Glutamatergic neuron (in vitro differentiated cells): ENCODE data around the gene NSUN4. TPM values are rescaled to one million over a fixed set of nuclear protein-coding genes. Genes with fewer than 3 reads are reported as not detected.

Experiments
- DNase-seq: peaks from one replicate; pipeline ENCODE4 v3.0.0; 2022
- H3K27ac Mint-ChIP-seq: one replicate; pipeline ENCODE4 v1.8.0; 2020; ENCODE audit warnings: mild to moderate bottlenecking, mixed read lengths, inconsistent platforms; ENCODE audit not compliant: unreplicated experiment
- H3K27me3 Mint-ChIP-seq: one replicate; pipeline ENCODE4 v1.8.0; 2020; ENCODE audit warnings: mild to moderate bottlenecking, moderate library complexity, mixed read lengths, inconsistent platforms; ENCODE audit not compliant: unreplicated experiment
- H3K36me3 Mint-ChIP-seq: one replicate; pipeline ENCODE4 v1.8.0; 2020; ENCODE audit warnings: mild to moderate bottlenecking, mixed read lengths, inconsistent platforms; ENCODE audit not compliant: unreplicated experiment
- H3K4me1 Mint-ChIP-seq: one replicate; pipeline ENCODE4 v1.8.0; 2020; ENCODE audit warnings: mild to moderate bottlenecking, low read depth, mixed read lengths, inconsistent platforms; ENCODE audit not compliant: unreplicated experiment
- H3K4me3 Mint-ChIP-seq: one replicate; pipeline ENCODE4 v1.8.0; 2020; ENCODE audit warnings: mild to moderate bottlenecking, mixed read lengths, inconsistent platforms; ENCODE audit not compliant: unreplicated experiment
- H3K9me3 Mint-ChIP-seq: one replicate; pipeline ENCODE4 v1.8.0; 2020; ENCODE audit warnings: mild to moderate bottlenecking, moderate library complexity, mixed read lengths, inconsistent platforms; ENCODE audit not compliant: unreplicated experiment
- total RNA-seq: library from RNA; stranded (reverse); fragmentation: NEBNext Ultra II Directional; extraction: Animal tissue kit (Norgen Biotek cat#: 25700); gene quantifications from one replicate; pipeline ENCODE4 v1.2.1, GENCODE V29; 2021; ENCODE audit not compliant: unreplicated experiment
- TF ChIP-seq, protein P1 (sequence below): fragments of 200-600 bp; sonication (generic); IDR thresholded peaks from one replicate; pipeline ENCODE4 v1.5.0; 2021; ENCODE audit not compliant: partially characterized antibody, unreplicated experiment

NSUN4 gene
- total RNA-seq, 1 donor from 2014 or later = 20.2 TPM

DNA sequence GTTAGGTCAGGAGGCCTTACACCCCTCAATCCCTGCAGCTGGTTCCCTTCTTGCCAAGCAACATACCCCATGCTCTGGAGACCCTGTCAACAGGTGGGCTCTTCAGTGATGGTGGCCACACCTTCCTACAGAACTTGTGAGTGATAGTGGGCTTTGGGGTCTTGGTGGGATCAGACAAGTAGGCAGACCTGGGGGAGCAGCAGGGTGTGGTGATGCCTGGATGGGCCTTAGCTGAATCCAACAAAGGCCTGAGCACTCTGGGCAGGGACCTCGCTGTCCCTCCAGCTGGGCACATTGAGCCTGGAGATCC is 68.4 kb downstream of the NSUN4 start:
- DNase-seq = no peak
- Mint-ChIP-seq H3K4me3 (no peak overlapping the region), H3K9me3 (no peaks in the 10 kb centered on the region), H3K36me3 (no peaks in the 10 kb centered on the region), H3K4me1 (peaks cover 2% of the 10 kb centered on the region), H3K27ac (no peak overlapping the region), H3K27me3 (peaks cover 6% of the 10 kb centered on the region)
- TF ChIP-seq, protein P1, sequence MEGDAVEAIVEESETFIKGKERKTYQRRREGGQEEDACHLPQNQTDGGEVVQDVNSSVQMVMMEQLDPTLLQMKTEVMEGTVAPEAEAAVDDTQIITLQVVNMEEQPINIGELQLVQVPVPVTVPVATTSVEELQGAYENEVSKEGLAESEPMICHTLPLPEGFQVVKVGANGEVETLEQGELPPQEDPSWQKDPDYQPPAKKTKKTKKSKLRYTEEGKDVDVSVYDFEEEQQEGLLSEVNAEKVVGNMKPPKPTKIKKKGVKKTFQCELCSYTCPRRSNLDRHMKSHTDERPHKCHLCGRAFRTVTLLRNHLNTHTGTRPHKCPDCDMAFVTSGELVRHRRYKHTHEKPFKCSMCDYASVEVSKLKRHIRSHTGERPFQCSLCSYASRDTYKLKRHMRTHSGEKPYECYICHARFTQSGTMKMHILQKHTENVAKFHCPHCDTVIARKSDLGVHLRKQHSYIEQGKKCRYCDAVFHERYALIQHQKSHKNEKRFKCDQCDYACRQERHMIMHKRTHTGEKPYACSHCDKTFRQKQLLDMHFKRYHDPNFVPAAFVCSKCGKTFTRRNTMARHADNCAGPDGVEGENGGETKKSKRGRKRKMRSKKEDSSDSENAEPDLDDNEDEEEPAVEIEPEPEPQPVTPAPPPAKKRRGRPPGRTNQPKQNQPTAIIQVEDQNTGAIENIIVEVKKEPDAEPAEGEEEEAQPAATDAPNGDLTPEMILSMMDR = no peak

DNA sequence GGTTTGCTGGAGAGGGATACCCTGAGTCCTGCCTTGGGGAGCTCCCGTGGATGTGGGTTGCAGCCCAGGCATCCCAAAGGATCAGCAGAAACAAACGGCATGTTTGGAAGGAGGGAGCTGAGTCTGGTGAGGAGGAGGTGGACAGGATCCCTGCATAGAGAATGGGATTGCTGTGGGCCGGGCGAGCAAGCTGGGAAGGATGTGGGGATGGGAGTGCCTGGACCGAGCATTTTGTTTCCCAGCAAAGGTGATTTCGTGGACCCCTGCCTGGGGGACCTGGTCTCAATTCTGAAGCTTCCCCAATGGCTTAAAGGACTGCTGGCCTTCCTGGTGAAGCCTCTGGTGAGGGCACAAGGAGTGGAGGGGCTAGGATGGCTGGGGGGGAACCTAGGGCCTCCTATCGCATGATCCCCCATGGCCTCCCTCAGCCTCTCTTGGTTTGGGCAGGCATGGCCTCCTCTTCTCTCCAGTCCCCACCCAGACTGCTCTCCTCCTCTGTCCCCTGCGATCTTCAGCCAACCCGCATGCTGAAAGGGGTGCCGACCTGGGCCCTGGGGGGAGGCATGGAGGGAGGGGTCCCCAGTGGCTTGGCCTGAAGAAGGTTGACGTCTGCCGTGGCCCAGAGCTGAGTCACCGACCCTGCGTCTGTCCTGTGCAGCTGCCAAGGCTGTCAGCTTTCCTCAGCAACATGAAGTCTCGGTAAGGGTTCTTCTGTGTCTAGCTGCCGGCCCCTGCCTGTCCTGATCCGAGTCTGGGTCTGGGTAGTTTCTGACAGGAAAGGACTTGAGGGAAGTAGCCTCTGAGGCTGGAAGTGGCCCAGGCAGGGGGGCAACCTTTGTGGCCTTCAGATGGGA is 69.8 kb downstream of the NSUN4 start:
- Mint-ChIP-seq H3K4me1 (peaks cover 2% of the 10 kb centered on the region), H3K9me3 (peaks cover 3% of the 10 kb centered on the region), H3K27ac (no peak overlapping the region), H3K4me3 (no peak overlapping the region), H3K36me3 (no peaks in the 10 kb centered on the region), H3K27me3 (peaks cover 9% of the 10 kb centered on the region)
- no peak for DNase-seq
- TF ChIP-seq, protein P1 = no peak

DNA sequence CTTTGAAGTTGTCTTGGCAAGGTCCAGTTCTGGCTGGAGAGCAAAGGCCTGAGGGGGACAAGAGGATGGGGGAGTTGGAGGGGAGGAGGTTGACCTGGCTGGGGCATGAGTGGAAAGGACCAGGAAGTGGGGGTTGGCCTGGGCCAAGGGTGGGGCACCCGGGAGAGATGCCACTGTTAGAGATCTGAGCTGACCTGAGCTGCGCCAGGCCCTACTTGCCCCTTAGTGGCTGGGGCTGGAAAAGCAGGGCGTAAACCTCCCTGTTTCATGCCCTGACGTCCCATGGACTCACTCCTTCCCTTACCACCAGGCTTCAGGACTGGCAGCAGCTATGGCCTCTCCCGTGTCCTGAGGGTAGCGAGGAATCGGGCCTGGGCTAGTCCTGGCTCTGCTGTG is 70.4 kb downstream of the NSUN4 start:
- no peak for DNase-seq
- TF ChIP-seq, protein P1 = no peak
- H3K27ac Mint-ChIP-seq = no peak overlapping the region
- peaks cover 2% of the 10 kb centered on the region for H3K4me1 Mint-ChIP-seq
- H3K27me3 Mint-ChIP-seq = peaks cover 9% of the 10 kb centered on the region
- H3K9me3 Mint-ChIP-seq = peaks cover 3% of the 10 kb centered on the region
- H3K36me3 Mint-ChIP-seq = no peaks in the 10 kb centered on the region
- no peak overlapping the region for H3K4me3 Mint-ChIP-seq

Other genes starting within 250 kb of the NSUN4 start
- gene PIK3R3, start 208.2 kb upstream of the NSUN4 start, total RNA-seq = 156 TPM
- gene TSPAN1, start 165.7 kb upstream of the NSUN4 start, total RNA-seq = 2.3 TPM
- gene P3R3URF, start 164.3 kb upstream of the NSUN4 start, total RNA-seq = not detected
- gene POMGNT1, start 142.4 kb upstream of the NSUN4 start, total RNA-seq = 70.2 TPM
- 0.29 TPM for gene LURAP1, start 137.5 kb upstream of the NSUN4 start, total RNA-seq
- 4.6 TPM for gene RAD54L, start 93.0 kb upstream of the NSUN4 start, total RNA-seq
- 77.9 TPM for gene LRRC41, start 37.2 kb upstream of the NSUN4 start, total RNA-seq
- gene UQCRH, start 37.1 kb upstream of the NSUN4 start, total RNA-seq = 271 TPM
- 1.7 TPM for gene FAAH, start 53.5 kb downstream of the NSUN4 start, total RNA-seq
- gene DMBX1, start 149.0 kb downstream of the NSUN4 start, total RNA-seq = not detected
- gene KNCN, start 210.8 kb downstream of the NSUN4 start, total RNA-seq = not detected